Naive thymus-derived CD4-positive, alpha-beta T cell (primary cell): ENCODE data around the gene SPIRE2. TPM values are rescaled to one million over a fixed set of nuclear protein-coding genes. Genes with fewer than 3 reads are reported as not detected.

ENCODE experiments used
- ATAC-seq: fragments of 150-1000 bp; cut with Tn5 transposase; 2 replicates; pipeline ENCODE4 v1.10.0; 2021; ENCODE audit warnings: mild to moderate bottlenecking, moderate library complexity
- CTCF ChIA-PET: fragments of 350-600 bp; sonication (Branson Sonifier 250); formaldehyde crosslinking; loops from one replicate; lab custom pipeline; 2021; ENCODE audit warnings: antibody characterized with exemption; lab: Charles Lee
- POLR2A ChIA-PET: fragments of 350-600 bp; sonication (Branson Sonifier 250); formaldehyde crosslinking; loops from one replicate; lab custom pipeline; 2021; ENCODE audit warnings: antibody characterized with exemption, inconsistent platforms; lab: Charles Lee
- DNase-seq, 9 donors: peaks; one replicate each; pipeline versions ENCODE4 v3.0.0 to v3.0.0-alpha.2; 2020 to 2022; ENCODE audit warnings: mixed read lengths in 1 of 9
- H3K27ac ChIP-seq: one replicate; pipeline ENCODE4 v1.7.0; 2013; ENCODE audit warnings: mild to moderate bottlenecking, low read depth, low read length, moderate library complexity
- H3K27me3 ChIP-seq, 2 donors: one replicate each; pipeline ENCODE4 v1.7.0; 2013; ENCODE audit warnings: low read length in 2 of 2, mild to moderate bottlenecking in 2 of 2, moderate library complexity in 2 of 2; ENCODE audit not compliant: control insufficient read depth in 2 of 2, insufficient read depth in 2 of 2
- H3K36me3 ChIP-seq, 3 experiments: 1 replicate in 2 of 3; 2 replicates in 1 of 3; pipeline ENCODE4 v1.7.0; 2013; ENCODE audit warnings: low read length in 3 of 3, mild to moderate bottlenecking in 3 of 3, moderate library complexity in 1 of 3; ENCODE audit not compliant: insufficient read depth in 3 of 3, control insufficient read depth in 2 of 3
- H3K4me1 ChIP-seq, 2 donors: one replicate each; pipeline ENCODE4 v1.7.0; 2013; ENCODE audit warnings: low read length in 2 of 2, mild to moderate bottlenecking in 2 of 2, moderate library complexity in 1 of 2; ENCODE audit not compliant: control insufficient read depth in 2 of 2, insufficient read depth in 2 of 2
- H3K4me3 ChIP-seq: 2 replicates; pipeline ENCODE4 v1.7.0; 2013; ENCODE audit warnings: mild to moderate bottlenecking, low read length
- H3K9me3 ChIP-seq, 3 experiments: 1 replicate in 2 of 3; 2 replicates in 1 of 3; pipeline ENCODE4 v1.7.0; 2013; ENCODE audit warnings: low read length in 3 of 3; ENCODE audit not compliant: control insufficient read depth in 2 of 3
- H3K27ac Mint-ChIP-seq, 9 donors: one replicate each; pipeline ENCODE4 v1.8.0; 2020 to 2022; ENCODE audit warnings: mixed read lengths in 9 of 9, mild to moderate bottlenecking in 8 of 9, moderate library complexity in 5 of 9, inconsistent platforms in 2 of 9
- H3K27me3 Mint-ChIP-seq, 5 donors: one replicate each; pipeline ENCODE4 v1.8.0; 2021 to 2022; ENCODE audit warnings: mixed read lengths in 5 of 5, mild to moderate bottlenecking in 1 of 5
- H3K36me3 Mint-ChIP-seq, 5 donors: one replicate each; pipeline ENCODE4 v1.8.0; 2020 to 2022; ENCODE audit warnings: mixed read lengths in 5 of 5, mild to moderate bottlenecking in 3 of 5, inconsistent platforms in 1 of 5
- H3K4me1 Mint-ChIP-seq, 7 donors: one replicate each; pipeline ENCODE4 v1.8.0; 2020 to 2022; ENCODE audit warnings: mixed read lengths in 7 of 7, mild to moderate bottlenecking in 3 of 7, inconsistent platforms in 1 of 7
- H3K4me3 Mint-ChIP-seq, 10 donors: one replicate each; pipeline ENCODE4 v1.8.0; 2020 to 2022; ENCODE audit warnings: mild to moderate bottlenecking in 10 of 10, mixed read lengths in 10 of 10, moderate library complexity in 6 of 10, inconsistent platforms in 2 of 10
- H3K9me3 Mint-ChIP-seq, 11 donors: one replicate each; pipeline ENCODE4 v1.8.0; 2020 to 2022; ENCODE audit warnings: mixed read lengths in 11 of 11, mild to moderate bottlenecking in 4 of 11, inconsistent platforms in 1 of 11, moderate library complexity in 1 of 11
- intact Hi-C, 2 donors: fragments of 100-400 bp; cut with micrococcal nuclease; formaldehyde crosslinking; loops; one replicate each; pipeline ENCODE4 v1.15.1; 2023
- polyA plus RNA-seq, 2 donors: library from polyadenylated mRNA; unstranded; fragments of 300-500 nt; fragmentation: Illumina TruSeq; gene quantifications; one replicate each; pipeline ENCODE4 v1.2.3, GENCODE V29; 2021
- total RNA-seq, 6 experiments: library from RNA in 5 of 6; stranded (reverse) in 5 of 6; gene quantifications; 1 replicate in 5 of 6; 2 replicates in 1 of 6; pipeline ENCODE4 v1.2.3 and lab custom pipeline; 2021 to 2026

The SPIRE2 gene
- total and polyA plus RNA-seq, 7 experiments from 2014 or later, result 0.32 to 3.5 (median 1.3) TPM

DNA sequence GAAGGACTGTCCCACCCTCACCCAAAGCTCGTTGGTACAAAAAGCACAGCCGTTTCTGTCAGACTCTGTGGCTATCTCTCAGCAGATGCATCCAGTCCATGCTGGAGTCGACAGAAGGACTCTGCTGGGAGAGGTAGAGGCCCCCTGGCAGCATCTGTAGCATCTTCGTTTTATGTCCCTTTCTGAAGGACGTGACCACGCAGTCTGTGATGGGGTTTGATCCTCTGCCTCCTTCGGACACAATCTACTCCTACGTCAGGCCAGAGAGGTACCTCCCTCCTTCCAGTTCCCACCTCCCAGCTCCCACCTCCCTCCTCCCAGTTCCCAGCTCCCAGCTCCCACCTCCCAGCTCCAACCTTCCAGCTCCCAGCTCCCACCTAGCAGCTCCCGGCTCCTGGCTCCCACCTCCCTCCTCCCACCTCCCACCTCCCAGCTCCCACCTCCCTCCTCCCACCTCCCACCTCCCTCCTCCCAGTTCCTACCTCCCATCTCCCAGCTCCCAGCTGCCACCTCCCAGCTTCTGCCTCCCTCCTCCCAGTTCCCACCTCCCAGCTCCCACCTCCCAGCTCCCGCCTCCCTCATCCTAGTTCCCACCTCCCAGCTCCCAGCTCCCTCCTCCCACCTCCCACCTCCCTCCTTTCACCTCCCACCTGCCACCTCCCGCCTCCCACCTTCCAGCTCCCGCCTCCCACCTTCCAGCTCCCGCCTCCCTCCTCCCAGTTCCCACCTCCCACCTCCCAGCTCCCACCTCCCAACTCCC is 79.0 kb downstream of the SPIRE2 start:
- no peaks in the 10 kb centered on the region for H3K27me3 Mint-ChIP-seq
- peak overlapping the region in 1 of 9 donors; percentile 12 for H3K27ac Mint-ChIP-seq
- Histone ChIP-seq H3K9me3 (no peaks in the 10 kb centered on the region), H3K4me3 (no peak overlapping the region), H3K27me3 (no peaks in the 10 kb centered on the region), H3K4me1 (peaks cover 3 to 4% of the 10 kb centered on the region in 2 donors), H3K27ac (no peak overlapping the region), H3K36me3 (peaks cover 5 to 76% (median 13%) of the 10 kb centered on the region in 3 experiments)
- DNase-seq (no peak), ATAC-seq (no peak)
- POLR2A ChIA-PET, result no interaction called here
- intact Hi-C loops, result no loop called here
- peaks cover 0 to 32% (median 3%) of the 10 kb centered on the region in 5 donors for H3K36me3 Mint-ChIP-seq
- no peaks in the 10 kb centered on the region for H3K9me3 Mint-ChIP-seq
- H3K4me1 Mint-ChIP-seq, result peaks cover 0 to 8% (median 5%) of the 10 kb centered on the region in 7 donors
- H3K4me3 Mint-ChIP-seq, result no peak overlapping the region
- CTCF ChIA-PET, result interaction anchor here (1.1 to 1.2 kb wide), 2 partner anchors 10 to 26 kb away, joined by 3 to 4 read pairs; no protein-coding TSS in a partner anchor

DNA sequence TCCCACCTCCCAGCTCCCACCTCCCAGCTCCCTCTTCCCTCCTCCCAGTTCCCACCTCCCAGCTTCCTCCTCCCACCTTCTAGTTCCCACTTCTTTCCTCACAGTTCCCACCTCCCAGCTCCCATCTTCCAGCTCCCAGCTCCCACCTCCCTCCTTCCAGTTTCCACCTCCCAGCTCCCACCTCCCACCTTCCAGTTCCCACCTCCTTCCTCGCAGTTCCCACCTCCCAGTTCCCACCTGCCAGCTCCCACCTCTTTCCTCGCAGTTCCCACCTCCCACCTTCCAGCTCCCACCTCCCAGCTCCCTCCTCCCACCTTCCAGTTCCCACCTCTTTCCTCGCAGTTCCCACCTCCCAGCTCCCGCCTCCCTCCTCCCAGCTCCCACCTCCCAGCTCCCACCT is 80.0 kb downstream of the SPIRE2 start:
- ChIA-PET CTCF (interaction anchor here (0.8 to 1.1 kb wide), 2 partner anchors 9 to 48 kb away, joined by 3 to 4 read pairs; no protein-coding TSS in a partner anchor), POLR2A (interaction anchor here (3.1 kb wide), 1 partner anchor 35 kb away, joined by 11 read pairs; the partner anchor contains the start of gene TCF25)
- Mint-ChIP-seq H3K4me1 (peaks cover 0 to 10% (median 5%) of the 10 kb centered on the region in 7 donors), H3K36me3 (peaks cover 0 to 34% (median 3%) of the 10 kb centered on the region in 5 donors), H3K9me3 (no peaks in the 10 kb centered on the region), H3K4me3 (no peak overlapping the region), H3K27me3 (no peaks in the 10 kb centered on the region), H3K27ac (no peak overlapping the region)
- intact Hi-C loops, result no loop called here
- Histone ChIP-seq H3K4me1 (peaks cover 3 to 4% of the 10 kb centered on the region in 2 donors), H3K4me3 (no peak overlapping the region), H3K9me3 (no peaks in the 10 kb centered on the region), H3K27ac (no peak overlapping the region), H3K36me3 (peaks cover 5 to 77% (median 10%) of the 10 kb centered on the region in 3 experiments), H3K27me3 (no peaks in the 10 kb centered on the region)
- ATAC-seq, result no peak
- no peak for DNase-seq

DNA sequence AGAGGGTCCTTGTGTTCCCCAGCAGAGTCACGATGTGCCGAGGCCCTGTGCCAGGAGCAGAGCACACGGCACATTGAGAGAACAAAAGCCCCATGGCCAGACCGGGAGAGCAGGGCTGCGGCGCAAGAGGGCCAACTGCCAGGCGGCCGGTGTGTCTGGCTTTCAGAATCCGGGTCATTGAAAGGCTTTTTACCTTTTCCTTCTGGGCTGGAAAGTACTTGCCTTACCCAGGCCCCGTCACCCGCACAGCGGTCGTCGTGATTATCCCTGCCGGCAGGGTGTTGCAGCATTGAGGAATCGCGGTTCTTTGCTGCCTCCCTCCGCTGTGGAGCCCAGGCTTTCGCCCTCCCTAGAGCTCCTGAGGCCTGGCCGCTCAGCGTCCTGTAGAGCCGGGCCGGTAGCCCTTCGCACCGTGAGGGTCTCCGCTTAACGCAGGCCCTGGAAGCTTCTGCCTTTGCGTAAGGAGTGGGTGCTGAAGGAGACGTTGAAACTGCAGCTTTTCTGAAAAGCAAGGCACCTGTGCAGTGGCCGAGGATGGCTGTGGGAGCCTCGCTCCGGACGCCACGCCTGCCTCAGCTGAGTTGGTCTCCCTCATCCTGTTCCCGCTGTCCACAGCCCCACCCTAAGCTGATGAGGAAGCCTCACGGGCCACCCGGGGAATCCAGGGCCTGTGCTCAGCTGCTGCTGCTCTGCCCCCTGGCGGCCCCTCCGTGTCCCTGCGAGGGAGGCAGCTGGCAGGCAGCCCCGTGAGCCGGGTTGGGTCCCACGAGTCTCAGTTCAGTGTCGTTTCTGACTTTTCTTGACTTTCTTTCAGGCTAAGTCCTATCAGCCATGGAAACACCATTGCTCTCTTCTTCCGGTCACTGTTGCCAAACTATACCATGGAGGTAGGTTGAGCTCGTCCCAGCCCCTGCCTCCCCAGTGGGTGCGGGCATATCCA is 81.8 kb downstream of the SPIRE2 start:
- POLR2A ChIA-PET, result interaction anchor here (0.7 to 3.1 kb wide), 5 partner anchors 20 to 204 kb away, joined by 3 to 11 read pairs (median 3); partner anchors contain the start of genes DEF8 and TCF25
- intact Hi-C loops, result loop anchor here (1.0 kb wide), 2 partner anchors 204 to 210 kb away; no protein-coding TSS in a partner anchor
- H3K9me3 ChIP-seq, result no peaks in the 10 kb centered on the region
- no peak overlapping the region for H3K27ac ChIP-seq
- ATAC-seq (peak; percentile 93), DNase-seq (peak; percentile 50 to 73 (median 66))
- peaks cover 0 to 42% (median 3%) of the 10 kb centered on the region in 5 donors for H3K36me3 Mint-ChIP-seq
- H3K4me3 Mint-ChIP-seq, result peak overlapping the region in 1 of 10 donors; percentile 2
- H3K9me3 Mint-ChIP-seq, result no peaks in the 10 kb centered on the region
- no peak overlapping the region for H3K4me3 ChIP-seq
- peaks cover 5 to 64% (median 10%) of the 10 kb centered on the region in 3 experiments for H3K36me3 ChIP-seq
- H3K4me1 Mint-ChIP-seq, result peaks cover 5 to 15% (median 8%) of the 10 kb centered on the region in 7 donors
- H3K27ac Mint-ChIP-seq, result peak overlapping the region in 4 of 9 donors; percentile 11 to 67 (median 44)
- no peaks in the 10 kb centered on the region for H3K27me3 ChIP-seq
- peaks cover 3 to 4% of the 10 kb centered on the region in 2 donors for H3K4me1 ChIP-seq
- no peaks in the 10 kb centered on the region for H3K27me3 Mint-ChIP-seq
- CTCF ChIA-PET, result interaction anchor here (1.1 to 1.5 kb wide), 6 partner anchors 35 to 230 kb away, joined by 3 to 11 read pairs (median 5); no protein-coding TSS in a partner anchor

DNA sequence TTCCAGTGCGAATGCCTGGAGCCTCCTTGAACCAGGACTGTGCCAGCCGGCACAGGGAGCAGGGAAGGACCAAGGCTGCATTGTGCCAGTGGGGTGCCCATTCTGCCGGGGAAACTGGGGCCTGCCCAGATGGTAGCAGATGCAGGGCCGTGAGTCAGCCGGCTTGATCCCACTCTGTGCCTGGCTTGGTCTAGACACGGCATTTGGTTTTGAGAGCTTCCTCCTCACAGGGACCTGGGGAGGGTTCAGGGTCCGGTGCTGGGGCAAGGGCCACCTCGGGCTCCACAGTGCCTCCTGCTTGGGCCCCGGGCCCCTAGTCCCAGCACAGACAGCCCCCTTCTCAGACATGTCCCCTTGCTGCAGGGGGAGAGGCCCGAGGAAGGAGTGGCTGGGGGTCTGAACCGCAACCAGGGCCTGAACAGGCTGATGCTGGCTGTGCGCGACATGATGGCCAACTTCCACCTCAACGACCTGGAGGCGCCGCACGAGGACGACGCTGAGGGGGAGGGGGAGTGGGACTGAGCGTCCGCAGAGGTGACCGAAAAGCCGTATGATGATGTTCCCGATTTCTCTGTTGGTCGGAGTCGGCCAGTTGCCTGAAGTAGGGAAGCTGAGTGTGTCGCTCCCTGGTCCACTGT is 82.6 kb downstream of the SPIRE2 start:
- Histone ChIP-seq H3K36me3 (peaks cover 1 to 56% (median 9%) of the 10 kb centered on the region in 3 experiments), H3K27me3 (no peaks in the 10 kb centered on the region), H3K4me1 (peaks cover 3 to 4% of the 10 kb centered on the region in 2 donors), H3K9me3 (no peaks in the 10 kb centered on the region), H3K27ac (no peak overlapping the region), H3K4me3 (no peak overlapping the region)
- H3K27ac Mint-ChIP-seq, result peak overlapping the region in 2 of 9 donors; percentile 67 to 71
- ATAC-seq (no peak), DNase-seq (no peak)
- peaks cover 5 to 15% (median 8%) of the 10 kb centered on the region in 7 donors for H3K4me1 Mint-ChIP-seq
- POLR2A ChIA-PET, result interaction anchor here (0.7 to 3.1 kb wide), 5 partner anchors 21 to 205 kb away, joined by 3 to 11 read pairs (median 3); partner anchors contain the start of genes DEF8 and TCF25
- H3K27me3 Mint-ChIP-seq, result no peaks in the 10 kb centered on the region
- CTCF ChIA-PET, result interaction anchor here (1.1 to 1.5 kb wide), 6 partner anchors 36 to 231 kb away, joined by 3 to 11 read pairs (median 5); no protein-coding TSS in a partner anchor
- intact Hi-C loops, result loop anchor here (1.0 kb wide), 2 partner anchors 205 to 211 kb away; no protein-coding TSS in a partner anchor
- H3K36me3 Mint-ChIP-seq, result peaks cover 0 to 40% (median 3%) of the 10 kb centered on the region in 5 donors
- H3K9me3 Mint-ChIP-seq, result no peaks in the 10 kb centered on the region
- H3K4me3 Mint-ChIP-seq, result peak overlapping the region in 1 of 10 donors; percentile 2

DNA sequence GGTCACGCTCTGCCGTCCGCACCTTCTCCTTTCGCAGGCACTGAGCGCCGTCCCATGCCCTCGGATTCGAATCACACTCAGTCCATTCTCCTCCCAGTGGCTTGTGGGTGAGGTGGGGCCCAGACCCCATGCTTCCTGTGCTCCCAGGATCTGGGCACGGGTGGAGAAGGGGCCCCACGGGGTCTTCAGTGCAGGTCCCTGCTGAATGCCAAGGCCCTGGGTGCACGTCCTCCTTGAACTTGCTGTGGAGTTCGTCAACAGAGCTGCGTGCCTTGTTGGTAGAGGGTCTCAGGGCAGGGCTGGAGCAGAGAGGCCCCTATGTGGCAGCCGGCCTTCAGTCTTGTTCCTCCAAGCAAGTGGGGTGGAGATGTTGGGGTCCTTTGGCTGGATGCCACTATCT is 83.1 kb downstream of the SPIRE2 start:
- H3K27ac ChIP-seq, result no peak overlapping the region
- Mint-ChIP-seq H3K27ac (peak overlapping the region in 2 of 9 donors; percentile 62 to 71), H3K27me3 (no peaks in the 10 kb centered on the region), H3K36me3 (peaks cover 0 to 37% (median 3%) of the 10 kb centered on the region in 5 donors), H3K4me1 (peaks cover 5 to 20% (median 8%) of the 10 kb centered on the region in 7 donors), H3K4me3 (no peak overlapping the region), H3K9me3 (no peaks in the 10 kb centered on the region)
- no peak for ATAC-seq
- H3K4me1 ChIP-seq, result peaks cover 3 to 4% of the 10 kb centered on the region in 2 donors
- no peaks in the 10 kb centered on the region for H3K27me3 ChIP-seq
- no peaks in the 10 kb centered on the region for H3K9me3 ChIP-seq
- intact Hi-C loops, result no loop called here
- no peak overlapping the region for H3K4me3 ChIP-seq
- CTCF ChIA-PET, result interaction anchor here (1.4 kb wide), 1 partner anchor 36 kb away, joined by 5 read pairs; no protein-coding TSS in a partner anchor
- peaks cover 0 to 51% (median 5%) of the 10 kb centered on the region in 3 experiments for H3K36me3 ChIP-seq
- no peak for DNase-seq
- POLR2A ChIA-PET, result interaction anchor here (3.1 kb wide), 1 partner anchor 38 kb away, joined by 11 read pairs; the partner anchor contains the start of gene TCF25
